Breast epithelium (tissue), 3 donors: Measurements from ENCODE around the gene FRMD4A.

Source experiments
- POLR2A ChIP-seq: fragments of 450-650 bp; IDR thresholded peaks from one replicate; pipeline ENCODE4 v1.6.1; 2016; ENCODE audit warnings: antibody characterized with exemption, mild to moderate bottlenecking, moderate library complexity
- POLR2AphosphoS5 ChIP-seq, 3 donors: sonication (generic); formaldehyde crosslinking; IDR thresholded peaks; one replicate each; pipeline ENCODE4 v1.6.1; 2017; ENCODE audit warnings: antibody characterized with exemption in 3 of 3
- TF ChIP-seq, protein P1 (sequence below), 3 donors: fragments of 450-650 bp; IDR thresholded peaks; one replicate each; pipeline ENCODE4 v1.5.1; 2016 to 2017; ENCODE audit warnings: antibody characterized with exemption in 3 of 3, mild to moderate bottlenecking in 3 of 3, moderate library complexity in 3 of 3

DNA sequence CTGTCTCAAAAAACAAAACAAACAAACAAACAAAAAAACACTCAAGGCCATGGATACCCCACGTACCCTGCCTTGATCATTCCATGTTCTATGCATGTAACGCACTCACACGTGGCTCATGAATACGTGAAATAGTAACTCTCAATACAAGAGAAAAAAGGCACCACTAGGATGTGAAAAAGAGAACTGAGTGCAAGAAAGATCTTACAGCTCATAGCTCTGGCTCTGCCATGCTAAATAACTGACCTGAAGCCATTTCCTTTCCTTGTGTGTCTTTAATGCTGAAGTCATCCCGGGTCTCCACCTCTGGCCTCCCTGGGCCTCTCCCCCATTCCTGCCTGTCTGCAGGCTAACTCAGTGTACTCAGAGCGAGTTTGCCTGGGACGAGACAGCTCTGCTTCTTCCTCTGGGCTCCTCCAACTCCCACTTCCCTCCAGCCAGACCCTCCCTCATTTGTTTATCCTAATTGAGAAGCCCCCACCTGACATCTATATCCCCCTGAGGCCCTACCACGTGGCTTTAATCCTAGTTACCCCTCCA, 626.7 kb downstream of the FRMD4A start:
- TF ChIP-seq, protein P1, sequence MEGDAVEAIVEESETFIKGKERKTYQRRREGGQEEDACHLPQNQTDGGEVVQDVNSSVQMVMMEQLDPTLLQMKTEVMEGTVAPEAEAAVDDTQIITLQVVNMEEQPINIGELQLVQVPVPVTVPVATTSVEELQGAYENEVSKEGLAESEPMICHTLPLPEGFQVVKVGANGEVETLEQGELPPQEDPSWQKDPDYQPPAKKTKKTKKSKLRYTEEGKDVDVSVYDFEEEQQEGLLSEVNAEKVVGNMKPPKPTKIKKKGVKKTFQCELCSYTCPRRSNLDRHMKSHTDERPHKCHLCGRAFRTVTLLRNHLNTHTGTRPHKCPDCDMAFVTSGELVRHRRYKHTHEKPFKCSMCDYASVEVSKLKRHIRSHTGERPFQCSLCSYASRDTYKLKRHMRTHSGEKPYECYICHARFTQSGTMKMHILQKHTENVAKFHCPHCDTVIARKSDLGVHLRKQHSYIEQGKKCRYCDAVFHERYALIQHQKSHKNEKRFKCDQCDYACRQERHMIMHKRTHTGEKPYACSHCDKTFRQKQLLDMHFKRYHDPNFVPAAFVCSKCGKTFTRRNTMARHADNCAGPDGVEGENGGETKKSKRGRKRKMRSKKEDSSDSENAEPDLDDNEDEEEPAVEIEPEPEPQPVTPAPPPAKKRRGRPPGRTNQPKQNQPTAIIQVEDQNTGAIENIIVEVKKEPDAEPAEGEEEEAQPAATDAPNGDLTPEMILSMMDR (IDR thresholded peaks at IDR 0.05) = no peak
- no peak for TF ChIP-seq POLR2A
- TF ChIP-seq POLR2AphosphoS5 (IDR thresholded peaks at IDR 0.05) = no peak
